Progenitor cell of endocrine pancreas (in vitro differentiated cells): ENCODE data around the gene RNASEH2B. TPM values are rescaled to one million over a fixed set of nuclear protein-coding genes. Genes with fewer than 3 reads are reported as not detected.

ENCODE experiments used
- DNase-seq: peaks from one replicate; pipeline ENCODE4 v3.0.0; 2021; ENCODE audit warnings: low spot score; ENCODE audit not compliant: unreplicated experiment
- H3K27ac Mint-ChIP-seq: 2 replicates; pipeline ENCODE4 v1.8.0; 2021; ENCODE audit warnings: mild to moderate bottlenecking, moderate library complexity, mixed read lengths
- H3K27me3 Mint-ChIP-seq: 2 replicates; pipeline ENCODE4 v1.8.0; 2021; ENCODE audit warnings: mixed read lengths
- H3K36me3 Mint-ChIP-seq: 2 replicates; pipeline ENCODE4 v1.8.0; 2022; ENCODE audit warnings: mixed read lengths; ENCODE audit not compliant: insufficient read depth
- H3K4me1 Mint-ChIP-seq: 2 replicates; pipeline ENCODE4 v1.8.0; 2021; ENCODE audit warnings: low read depth, mixed read lengths
- H3K4me3 Mint-ChIP-seq: 2 replicates; pipeline ENCODE4 v1.8.0; 2021; ENCODE audit warnings: low read depth, mild to moderate bottlenecking, moderate library complexity, mixed read lengths
- H3K9me3 Mint-ChIP-seq: 2 replicates; pipeline ENCODE4 v1.8.0; 2021; ENCODE audit warnings: low read depth, mixed read lengths
- total RNA-seq: library from RNA; stranded (reverse); gene quantifications from 2 replicates; pipeline ENCODE4 v1.2.1, GENCODE V29; 2021
- TF ChIP-seq, protein P1 (sequence below): fragments of 200-600 bp; sonication (generic); IDR thresholded peaks from one replicate; pipeline ENCODE4 v1.5.0; 2021; ENCODE audit warnings: antibody characterized with exemption, mild to moderate bottlenecking; ENCODE audit not compliant: unreplicated experiment

Gene RNASEH2B
- total RNA-seq, 1 donor from 2014 or later: 43.3 TPM

DNA sequence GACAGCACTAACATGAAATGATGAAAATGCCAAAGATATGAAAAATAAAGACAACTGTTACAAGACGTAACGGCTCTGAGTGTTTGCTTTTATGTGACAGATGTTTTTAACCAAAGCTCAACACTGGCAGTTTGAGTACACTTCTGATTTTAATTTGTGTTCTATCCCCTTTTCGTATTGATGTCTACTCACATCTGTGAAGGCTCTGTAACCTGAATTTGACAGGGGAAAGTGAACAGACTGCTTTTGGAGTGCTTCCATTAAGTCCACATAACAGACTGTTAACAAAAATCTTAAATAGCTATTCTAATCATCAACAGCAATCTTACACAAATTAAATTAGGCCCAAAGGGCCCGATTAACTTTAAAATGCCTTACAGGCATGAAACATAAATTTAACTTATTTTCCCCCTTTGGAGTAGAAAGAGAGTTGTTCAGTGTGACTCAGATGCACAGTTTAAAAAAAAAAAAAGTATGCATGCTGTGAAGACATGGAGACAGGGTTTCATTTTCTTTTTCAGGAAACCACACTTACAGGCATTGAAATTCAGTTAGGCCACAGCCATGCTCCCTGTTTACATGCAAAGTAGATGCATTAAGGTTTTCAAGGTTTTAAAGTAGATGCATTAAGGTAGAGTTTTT lies 16.3 kb upstream of the RNASEH2B start:
- no peak overlapping the region for H3K27ac Mint-ChIP-seq
- no peaks in the 10 kb centered on the region for H3K36me3 Mint-ChIP-seq
- no peak overlapping the region for H3K4me3 Mint-ChIP-seq
- H3K4me1 Mint-ChIP-seq: no peaks in the 10 kb centered on the region
- TF ChIP-seq, protein P1, sequence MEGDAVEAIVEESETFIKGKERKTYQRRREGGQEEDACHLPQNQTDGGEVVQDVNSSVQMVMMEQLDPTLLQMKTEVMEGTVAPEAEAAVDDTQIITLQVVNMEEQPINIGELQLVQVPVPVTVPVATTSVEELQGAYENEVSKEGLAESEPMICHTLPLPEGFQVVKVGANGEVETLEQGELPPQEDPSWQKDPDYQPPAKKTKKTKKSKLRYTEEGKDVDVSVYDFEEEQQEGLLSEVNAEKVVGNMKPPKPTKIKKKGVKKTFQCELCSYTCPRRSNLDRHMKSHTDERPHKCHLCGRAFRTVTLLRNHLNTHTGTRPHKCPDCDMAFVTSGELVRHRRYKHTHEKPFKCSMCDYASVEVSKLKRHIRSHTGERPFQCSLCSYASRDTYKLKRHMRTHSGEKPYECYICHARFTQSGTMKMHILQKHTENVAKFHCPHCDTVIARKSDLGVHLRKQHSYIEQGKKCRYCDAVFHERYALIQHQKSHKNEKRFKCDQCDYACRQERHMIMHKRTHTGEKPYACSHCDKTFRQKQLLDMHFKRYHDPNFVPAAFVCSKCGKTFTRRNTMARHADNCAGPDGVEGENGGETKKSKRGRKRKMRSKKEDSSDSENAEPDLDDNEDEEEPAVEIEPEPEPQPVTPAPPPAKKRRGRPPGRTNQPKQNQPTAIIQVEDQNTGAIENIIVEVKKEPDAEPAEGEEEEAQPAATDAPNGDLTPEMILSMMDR: no peak
- DNase-seq: no peak
- peaks cover 4% of the 10 kb centered on the region for H3K27me3 Mint-ChIP-seq
- H3K9me3 Mint-ChIP-seq: no peaks in the 10 kb centered on the region

DNA sequence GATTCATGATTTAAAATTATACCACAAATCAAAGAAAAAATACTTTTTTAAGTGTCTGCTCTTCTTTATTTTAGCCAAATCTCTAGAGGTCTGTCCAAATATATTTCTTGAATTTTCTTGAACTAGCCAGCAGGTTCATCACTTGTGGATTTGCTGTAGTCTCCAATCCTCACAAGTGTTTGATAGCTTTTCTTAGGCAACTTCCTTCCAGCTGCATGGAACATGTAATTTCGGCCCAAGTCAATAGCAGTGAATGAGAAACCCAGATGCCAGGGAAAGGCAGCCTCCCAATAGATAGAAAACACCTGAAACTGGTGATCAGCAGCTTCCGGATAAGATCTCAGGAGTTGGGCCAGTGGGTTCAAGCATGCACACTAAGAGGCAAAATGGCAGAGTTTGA lies 15.6 kb upstream of the RNASEH2B start:
- Mint-ChIP-seq H3K36me3 (no peaks in the 10 kb centered on the region), H3K9me3 (no peaks in the 10 kb centered on the region), H3K27me3 (peaks cover 4% of the 10 kb centered on the region), H3K4me3 (no peak overlapping the region), H3K4me1 (no peaks in the 10 kb centered on the region), H3K27ac (no peak overlapping the region)
- DNase-seq: no peak
- TF ChIP-seq, protein P1: no peak

DNA sequence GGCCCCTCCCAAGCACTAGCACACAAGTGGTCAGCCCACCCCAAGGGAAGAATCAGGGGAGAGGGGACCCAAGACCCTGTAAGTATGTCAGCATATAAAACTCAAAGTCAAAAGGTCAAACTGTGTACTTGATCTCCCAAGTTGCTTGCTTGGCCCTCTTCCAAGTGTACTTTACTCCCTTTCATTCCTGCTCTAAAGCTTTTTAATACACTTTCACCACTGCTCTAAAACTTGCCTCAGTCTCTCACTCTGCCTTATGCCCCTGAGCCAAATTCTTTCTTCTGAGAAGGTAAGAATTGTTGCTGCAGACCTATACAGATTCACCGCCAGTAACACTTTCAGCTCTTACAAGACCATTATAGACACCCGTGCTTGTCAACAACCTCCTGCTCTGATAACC lies 15.1 kb upstream of the RNASEH2B start:
- Mint-ChIP-seq H3K4me3 (no peak overlapping the region), H3K4me1 (no peaks in the 10 kb centered on the region), H3K27me3 (peaks cover 4% of the 10 kb centered on the region), H3K36me3 (no peaks in the 10 kb centered on the region), H3K9me3 (no peaks in the 10 kb centered on the region), H3K27ac (no peak overlapping the region)
- no peak for DNase-seq
- TF ChIP-seq, protein P1: no peak

DNA sequence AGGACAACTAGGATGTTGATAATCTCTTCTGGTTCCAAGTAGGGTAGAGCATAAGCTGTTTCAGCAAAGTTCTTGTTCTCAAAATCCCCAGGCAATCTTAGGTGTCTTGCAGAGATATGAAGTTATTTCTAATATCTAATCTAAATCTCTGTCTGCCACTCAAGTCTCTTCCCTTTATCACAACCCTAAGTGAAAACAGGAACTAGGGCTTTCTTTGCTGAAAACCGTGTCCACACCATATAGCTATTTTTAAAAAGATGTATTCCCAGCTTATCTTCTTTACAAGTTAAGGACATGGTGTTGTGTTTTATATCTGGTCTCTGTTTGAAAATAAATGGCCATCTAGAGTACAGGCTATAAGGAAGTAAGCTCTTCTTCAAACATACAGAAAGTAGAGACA lies 11.3 kb upstream of the RNASEH2B start:
- H3K4me3 Mint-ChIP-seq: no peak overlapping the region
- TF ChIP-seq, protein P1: no peak
- H3K9me3 Mint-ChIP-seq: no peaks in the 10 kb centered on the region
- no peak for DNase-seq
- H3K27ac Mint-ChIP-seq: no peak overlapping the region
- H3K4me1 Mint-ChIP-seq: no peaks in the 10 kb centered on the region
- H3K27me3 Mint-ChIP-seq: no peaks in the 10 kb centered on the region
- no peaks in the 10 kb centered on the region for H3K36me3 Mint-ChIP-seq

DNA sequence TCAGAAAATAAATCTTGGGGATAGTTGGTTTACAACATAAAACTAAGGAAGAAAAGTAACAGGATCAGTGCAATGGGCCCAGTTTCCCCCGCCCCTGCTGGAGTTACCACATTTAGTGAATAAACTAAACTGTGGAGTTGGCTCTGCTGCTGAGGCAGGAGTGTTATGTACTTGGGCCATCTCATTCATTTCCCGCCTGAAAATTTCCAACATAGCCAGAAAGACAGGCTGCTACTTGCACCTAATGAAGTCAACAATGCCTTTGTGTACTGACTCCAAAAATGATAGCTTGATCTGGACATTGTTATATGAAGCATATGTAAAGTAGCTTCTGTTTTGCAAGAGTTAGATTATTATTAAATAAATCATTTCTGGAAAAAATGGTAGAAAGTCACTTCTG lies 7.9 kb upstream of the RNASEH2B start:
- Mint-ChIP-seq H3K9me3 (no peaks in the 10 kb centered on the region), H3K36me3 (no peaks in the 10 kb centered on the region), H3K27ac (no peak overlapping the region), H3K4me3 (no peak overlapping the region), H3K4me1 (no peaks in the 10 kb centered on the region), H3K27me3 (no peaks in the 10 kb centered on the region)
- TF ChIP-seq, protein P1: no peak
- no peak for DNase-seq
